Upper lobe of left lung (tissue), 4 donors: ENCODE data around the gene ANGPT4.

ENCODE experiments used
- POLR2A ChIP-seq, 4 donors: fragments of 450-650 bp; IDR thresholded peaks; one replicate each; pipeline ENCODE4 v1.5.1; 2016 to 2017; ENCODE audit warnings: antibody characterized with exemption in 4 of 4, mild to moderate bottlenecking in 2 of 4
- TF ChIP-seq, protein P1 (sequence below), 6 experiments: fragments of 450-650 bp in 4 of 6; fragments of 200-600 bp in 2 of 6; sonication (generic) in 2 of 6; IDR thresholded peaks; one replicate each; pipeline ENCODE4 v1.5.1; 2016 to 2019; ENCODE audit warnings: antibody characterized with exemption in 6 of 6

DNA sequence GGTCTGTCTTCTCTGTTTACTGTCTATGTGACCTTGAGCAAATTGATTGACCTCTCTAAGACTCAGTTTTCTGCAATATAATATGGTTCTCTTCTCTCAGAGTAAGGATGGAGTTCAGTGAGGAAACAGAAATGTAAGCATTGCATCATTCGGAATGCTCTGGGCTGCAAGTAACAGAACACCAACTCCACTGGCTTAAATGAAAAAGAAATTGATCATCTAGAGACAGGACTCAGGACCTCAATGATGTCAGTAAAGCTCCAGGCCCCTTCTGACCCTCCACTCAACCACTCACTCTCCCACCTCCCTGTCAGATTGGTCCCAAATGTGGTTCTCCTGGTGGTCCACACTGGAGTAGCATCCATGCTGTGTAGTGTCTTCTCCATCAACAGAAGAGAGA lies 50.7 kb downstream of the ANGPT4 start:
- TF ChIP-seq, protein P1, sequence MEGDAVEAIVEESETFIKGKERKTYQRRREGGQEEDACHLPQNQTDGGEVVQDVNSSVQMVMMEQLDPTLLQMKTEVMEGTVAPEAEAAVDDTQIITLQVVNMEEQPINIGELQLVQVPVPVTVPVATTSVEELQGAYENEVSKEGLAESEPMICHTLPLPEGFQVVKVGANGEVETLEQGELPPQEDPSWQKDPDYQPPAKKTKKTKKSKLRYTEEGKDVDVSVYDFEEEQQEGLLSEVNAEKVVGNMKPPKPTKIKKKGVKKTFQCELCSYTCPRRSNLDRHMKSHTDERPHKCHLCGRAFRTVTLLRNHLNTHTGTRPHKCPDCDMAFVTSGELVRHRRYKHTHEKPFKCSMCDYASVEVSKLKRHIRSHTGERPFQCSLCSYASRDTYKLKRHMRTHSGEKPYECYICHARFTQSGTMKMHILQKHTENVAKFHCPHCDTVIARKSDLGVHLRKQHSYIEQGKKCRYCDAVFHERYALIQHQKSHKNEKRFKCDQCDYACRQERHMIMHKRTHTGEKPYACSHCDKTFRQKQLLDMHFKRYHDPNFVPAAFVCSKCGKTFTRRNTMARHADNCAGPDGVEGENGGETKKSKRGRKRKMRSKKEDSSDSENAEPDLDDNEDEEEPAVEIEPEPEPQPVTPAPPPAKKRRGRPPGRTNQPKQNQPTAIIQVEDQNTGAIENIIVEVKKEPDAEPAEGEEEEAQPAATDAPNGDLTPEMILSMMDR (IDR thresholded peaks at IDR 0.05) = no peak
- no peak for TF ChIP-seq POLR2A (IDR thresholded peaks at IDR 0.05)
